Testis (tissue), 2 donors: Measurements from ENCODE around the gene SNX32.

ENCODE experiments used
- POLR2A ChIP-seq: fragments of 450-650 bp; IDR thresholded peaks from one replicate; pipeline ENCODE4 v1.6.1; 2017; ENCODE audit warnings: antibody characterized with exemption, mild to moderate bottlenecking, moderate library complexity
- TF ChIP-seq, protein P1 (sequence below), 3 experiments: fragments of 450-650 bp in 2 of 3; fragments of 200-600 bp in 1 of 3; sonication (generic) in 1 of 3; IDR thresholded peaks; one replicate each; pipeline ENCODE4 v1.5.1; 2016 to 2019; ENCODE audit warnings: antibody characterized with exemption in 3 of 3, mild to moderate bottlenecking in 2 of 3, moderate library complexity in 1 of 3

DNA sequence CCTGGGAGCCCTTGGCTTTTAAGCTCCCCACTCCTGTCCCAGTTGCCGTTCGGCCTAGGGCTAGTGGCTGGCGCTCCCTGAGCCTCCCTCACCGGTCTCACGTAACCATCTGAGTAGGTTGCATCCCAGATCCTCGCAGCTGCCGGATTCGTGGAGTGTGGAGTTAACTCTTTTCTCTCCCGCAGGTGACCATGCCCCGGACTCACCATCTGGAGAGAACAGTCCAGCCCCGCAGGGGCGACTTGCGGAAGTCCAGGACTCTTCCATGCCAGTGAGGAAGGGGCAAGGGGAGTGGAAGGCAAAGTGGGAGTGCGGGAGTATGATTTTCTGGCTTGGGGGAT lies 27.4 kb downstream of the SNX32 start:
- TF ChIP-seq, protein P1, sequence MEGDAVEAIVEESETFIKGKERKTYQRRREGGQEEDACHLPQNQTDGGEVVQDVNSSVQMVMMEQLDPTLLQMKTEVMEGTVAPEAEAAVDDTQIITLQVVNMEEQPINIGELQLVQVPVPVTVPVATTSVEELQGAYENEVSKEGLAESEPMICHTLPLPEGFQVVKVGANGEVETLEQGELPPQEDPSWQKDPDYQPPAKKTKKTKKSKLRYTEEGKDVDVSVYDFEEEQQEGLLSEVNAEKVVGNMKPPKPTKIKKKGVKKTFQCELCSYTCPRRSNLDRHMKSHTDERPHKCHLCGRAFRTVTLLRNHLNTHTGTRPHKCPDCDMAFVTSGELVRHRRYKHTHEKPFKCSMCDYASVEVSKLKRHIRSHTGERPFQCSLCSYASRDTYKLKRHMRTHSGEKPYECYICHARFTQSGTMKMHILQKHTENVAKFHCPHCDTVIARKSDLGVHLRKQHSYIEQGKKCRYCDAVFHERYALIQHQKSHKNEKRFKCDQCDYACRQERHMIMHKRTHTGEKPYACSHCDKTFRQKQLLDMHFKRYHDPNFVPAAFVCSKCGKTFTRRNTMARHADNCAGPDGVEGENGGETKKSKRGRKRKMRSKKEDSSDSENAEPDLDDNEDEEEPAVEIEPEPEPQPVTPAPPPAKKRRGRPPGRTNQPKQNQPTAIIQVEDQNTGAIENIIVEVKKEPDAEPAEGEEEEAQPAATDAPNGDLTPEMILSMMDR (IDR thresholded peaks at IDR 0.05): no peak
- no peak for TF ChIP-seq POLR2A
